GM12801 (cell line): ENCODE results near the gene HIVEP3.

Source experiments
- CTCF ChIP-seq: IDR thresholded peaks from one replicate; pipeline ENCODE4 v1.5.1; 2011; ENCODE audit warnings: control low read depth; ENCODE audit not compliant: insufficient read length; ENCODE audit errors: extremely low read depth

Gene HIVEP3

DNA sequence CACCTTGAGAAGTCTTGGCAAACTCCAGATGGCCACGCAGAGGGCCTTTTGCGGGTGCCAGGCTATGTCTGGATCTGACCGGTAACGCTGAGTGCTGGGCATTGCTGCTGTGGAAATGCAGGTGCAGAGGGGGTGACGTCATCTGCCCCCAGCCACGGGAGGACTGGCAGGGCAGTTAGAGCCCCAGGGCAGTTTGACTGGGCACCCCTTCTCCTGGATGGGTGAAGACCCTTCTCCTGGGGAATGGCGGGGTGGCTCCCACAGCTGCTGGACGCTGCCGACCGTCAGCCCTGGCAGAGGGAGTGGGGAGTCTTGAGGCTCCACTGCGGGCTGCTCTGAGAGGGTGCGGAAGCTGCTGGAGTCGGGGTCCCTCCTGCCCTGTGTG, 421.7 kb downstream of the HIVEP3 start:
- no peak for TF ChIP-seq CTCF

GRCh38 chr1:41496080-41497055, 422.4 kb downstream of the HIVEP3 start:
- TF ChIP-seq CTCF: no peak

DNA sequence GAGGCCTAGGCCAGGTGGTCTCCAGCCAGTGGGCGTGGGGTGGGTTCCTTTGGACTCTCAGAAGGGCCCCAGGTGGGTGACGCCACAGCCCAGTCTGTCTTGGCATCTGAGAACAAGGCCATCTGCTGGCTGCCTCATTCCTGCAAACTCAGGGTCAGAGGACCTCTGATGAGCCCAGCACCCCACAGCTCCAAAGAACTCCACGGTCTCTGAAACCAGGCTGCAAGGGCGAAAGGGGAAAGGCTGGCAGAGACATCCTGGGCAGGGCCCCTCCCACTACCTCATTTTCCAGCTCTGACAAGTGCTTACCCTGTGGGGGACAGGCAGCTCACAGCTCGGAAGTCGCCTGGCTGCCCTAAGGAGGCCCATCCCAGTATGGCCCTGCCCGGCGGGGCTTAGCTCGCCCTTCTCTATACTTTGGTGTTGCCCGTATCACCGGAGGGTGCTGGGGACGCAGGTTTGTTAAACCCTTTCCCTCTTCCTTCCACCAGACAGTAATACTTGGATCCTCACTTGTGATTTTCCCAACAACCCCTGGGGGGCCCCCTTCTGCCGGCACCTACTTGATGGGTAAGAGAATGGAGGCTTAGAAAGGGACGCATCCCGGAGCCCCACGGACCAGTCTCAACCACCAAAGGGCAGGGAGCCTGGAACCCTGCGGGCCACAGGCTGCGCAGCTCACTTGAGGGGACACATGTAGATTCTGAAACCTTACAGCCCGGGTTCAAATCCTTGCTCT, 423.3 kb downstream of the HIVEP3 start:
- TF ChIP-seq CTCF: no peak

GRCh38 chr1:41494351-41495209, 424.1 kb downstream of the HIVEP3 start:
- TF ChIP-seq CTCF: no peak

DNA sequence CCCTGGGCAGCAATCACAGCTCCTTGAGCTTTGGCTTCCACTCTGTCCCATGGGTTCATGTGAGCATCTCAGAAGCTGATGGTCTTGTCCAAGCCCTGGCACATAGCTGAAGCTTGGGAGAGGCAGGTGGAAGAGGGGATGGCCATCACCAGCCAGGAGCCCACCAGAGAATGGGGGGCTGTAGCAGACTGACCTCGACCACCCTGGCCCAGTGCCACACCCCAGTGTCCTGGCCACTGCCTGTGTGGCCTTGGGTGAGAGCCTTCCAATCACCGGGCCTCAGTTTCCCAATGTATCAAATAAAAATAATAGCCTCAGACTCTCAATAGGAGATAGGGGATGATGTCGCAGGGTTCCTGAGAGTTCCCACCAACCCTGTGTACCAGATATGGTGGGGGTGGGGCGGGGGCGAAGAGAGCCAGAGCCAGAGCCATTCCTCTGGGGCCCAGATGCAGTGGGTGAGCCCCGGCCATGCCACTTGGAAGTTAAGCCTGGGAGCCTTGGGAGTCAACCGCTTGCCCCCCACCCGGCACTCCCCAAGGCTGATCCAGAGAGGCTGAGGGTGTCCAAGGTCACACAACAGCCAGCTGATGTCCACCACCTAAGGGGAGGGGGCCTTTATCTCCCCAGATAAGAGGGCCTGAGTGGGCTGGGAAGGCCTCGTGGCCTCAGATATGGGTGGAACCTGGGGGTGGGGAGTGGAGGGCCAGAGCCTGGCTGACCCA, 424.9 kb downstream of the HIVEP3 start:
- TF ChIP-seq CTCF: no peak

- no peak for TF ChIP-seq CTCF
Measured at GRCh38 chr1:41493117-41493536, 425.6 kb downstream of the HIVEP3 start.
